Adrenal gland (tissue), 12 donors: ENCODE measurements around the gene CIDEA. TPM values are rescaled to one million over a fixed set of nuclear protein-coding genes. Genes with fewer than 3 reads are reported as not detected.

Experiments
- DNase-seq, 7 donors: peaks; one replicate each; pipeline ENCODE4 v3.0.0-alpha.2; 2019 to 2020
- H3K27ac ChIP-seq, 5 donors: fragments of 200-600 bp; sonication (generic) in 4 of 5; 1 replicate in 3 of 5; 2 replicates in 2 of 5; pipeline versions ENCODE4 v1.5.1 to v1.8.0; 2016 to 2020; ENCODE audit warnings: mild to moderate bottlenecking in 1 of 5
- H3K27me3 ChIP-seq: fragments of 200-600 bp; 2 replicates; pipeline ENCODE4 v1.8.0; 2021
- H3K36me3 ChIP-seq, 2 donors: fragments of 200-600 bp; replicated peaks in 1 of 2; 1 replicate in 1 of 2; 2 replicates in 1 of 2; pipeline versions ENCODE4 v1.5.1 to v1.8.0; 2018 to 2022
- H3K4me1 ChIP-seq, 2 donors: fragments of 200-600 bp; replicated peaks in 1 of 2; 1 replicate in 1 of 2; 2 replicates in 1 of 2; pipeline versions ENCODE4 v1.5.1 to v1.8.0; 2018 to 2021
- H3K4me3 ChIP-seq, 4 donors: fragments of 200-600 bp; sonication (generic) in 3 of 4; one replicate each; pipeline ENCODE4 v1.5.1; 2016 to 2018
- H3K9me3 ChIP-seq, 3 donors: fragments of 200-600 bp; sonication (generic) in 1 of 3; replicated peaks in 1 of 3; 1 replicate in 2 of 3; 2 replicates in 1 of 3; pipeline versions ENCODE4 v1.5.1 to v1.8.0; 2016 to 2021
- POLR2A ChIP-seq, 2 donors: fragments of 450-650 bp; IDR thresholded peaks; one replicate each; pipeline ENCODE4 v1.6.1; 2017; ENCODE audit warnings: antibody characterized with exemption in 2 of 2, mild to moderate bottlenecking in 2 of 2, moderate library complexity in 1 of 2
- WGBS, 4 donors: extraction: QIAGEN DNeasy Blood & Tissue Kit in 2 of 4; methylation state at CpG; one replicate each; pipeline versions ENCODE4 v1.1.5 to v1.1.7; 2013 to 2017; 5-methylcytosine and 5-hydroxymethylcytosine counted together
- intact Hi-C, 2 donors: fragments of 100-400 bp; cut with DNase I; formaldehyde crosslinking; loops; one replicate each; pipeline versions ENCODE4 v1.14.1 to v1.15.0; 2022 to 2023
- polyA plus RNA-seq, 3 donors: library from polyadenylated mRNA; stranded (reverse); fragments of 200-250 nt in 2 of 3; fragments of 350-450 nt in 1 of 3; fragmentation: Illumina TruSeq in 1 of 3; extraction: RNeasy Lipid Tissue Mini Kit (QIAGEN cat#74804) in 1 of 3; gene quantifications; one replicate each; pipeline ENCODE4 v1.2.3, GENCODE V29; 2013 to 2014
- total RNA-seq, 9 donors: library from RNA; depleted of rRNA in 4 of 9; stranded (reverse); fragments of >200 nt in 4 of 9; fragments of 120-200 nt in 1 of 9; fragmentation: NEBNext Ultra II Directional in 1 of 9; extraction: Animal tissue kit (Norgen Biotek cat#: 25700) in 1 of 9; gene quantifications; one replicate each; pipeline versions ENCODE4 v1.1.0 to v1.2.4, GENCODE V29; 2013 to 2023
- TF ChIP-seq, protein P1 (sequence below), 6 experiments: fragments of 450-650 bp in 4 of 6; fragments of 200-600 bp in 2 of 6; sonication (generic) in 1 of 6; IDR thresholded peaks; 1 replicate in 5 of 6; 2 replicates in 1 of 6; pipeline versions ENCODE4 v1.5.1 to v1.8.0; 2016 to 2021; ENCODE audit warnings: antibody characterized with exemption in 6 of 6, mild to moderate bottlenecking in 2 of 6, moderate library complexity in 1 of 6
- donor health status: healthy with polysubstance abuse.
- donor health status: Bipolar disorder and iron deficiency.
- donor health status: DM: yes; HTN: yes; CAD: no.
- donor health status: DM: no; HTN: no; CAD: no.
- donor health status: DM: no; HTN: no; CAD: no.
- donor health status: DM: yes; HTN: yes; CAD: no.

Gene CIDEA
- total and polyA plus RNA-seq, 12 donors = 0.11 to 18.5 (median 0.82) TPM; not detected in 2

DNA sequence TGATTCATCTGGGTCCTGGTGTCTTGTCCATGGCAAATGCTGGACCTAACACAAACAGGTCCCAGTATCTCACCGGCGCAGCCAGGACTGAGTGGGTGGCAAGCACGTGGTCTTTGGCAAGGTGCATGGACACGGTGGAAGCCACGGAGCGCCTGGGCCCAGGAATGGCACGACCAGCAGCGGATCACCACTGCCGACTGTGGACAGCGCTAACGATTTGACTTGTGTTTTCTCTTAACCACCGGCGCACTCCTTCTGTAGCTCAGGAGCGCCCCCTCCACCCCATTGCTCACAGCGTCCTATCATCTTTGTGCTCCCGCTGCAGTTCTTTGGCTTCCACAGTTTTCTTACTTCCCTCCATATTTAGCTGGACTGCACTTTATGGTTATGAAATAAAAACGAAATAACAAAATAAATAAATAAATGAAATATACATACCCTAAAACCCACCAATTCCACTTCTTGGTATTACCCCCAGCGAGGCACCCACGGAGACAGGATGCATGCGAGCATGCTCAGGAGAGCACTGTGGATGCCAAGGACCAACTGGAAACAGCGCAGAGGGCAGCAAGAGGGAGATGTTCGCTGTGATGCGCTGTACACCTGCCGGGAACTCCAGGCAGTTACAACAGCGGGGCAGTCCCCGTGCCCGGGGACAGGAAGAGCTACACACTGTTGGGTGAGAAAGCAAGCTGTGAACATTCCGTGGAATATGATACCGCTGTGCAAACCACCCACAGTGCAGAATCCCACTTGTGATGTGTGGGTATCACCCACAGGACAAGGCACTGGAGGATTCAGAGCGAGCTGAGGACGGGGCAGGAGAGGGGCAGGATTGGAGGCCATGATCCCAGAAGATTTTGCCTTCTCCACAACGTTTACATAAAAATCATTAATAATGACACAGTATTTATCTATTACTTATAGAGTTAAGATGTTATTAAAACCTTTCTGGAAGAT is 7.0 kb upstream of the CIDEA start:
- WGBS, 4 donors = 46 to 56% (median 50%) methylated on average over 27 to 32 of the region's 32 CpGs
- no peak for DNase-seq
- intact Hi-C loops = no loop called here

DNA sequence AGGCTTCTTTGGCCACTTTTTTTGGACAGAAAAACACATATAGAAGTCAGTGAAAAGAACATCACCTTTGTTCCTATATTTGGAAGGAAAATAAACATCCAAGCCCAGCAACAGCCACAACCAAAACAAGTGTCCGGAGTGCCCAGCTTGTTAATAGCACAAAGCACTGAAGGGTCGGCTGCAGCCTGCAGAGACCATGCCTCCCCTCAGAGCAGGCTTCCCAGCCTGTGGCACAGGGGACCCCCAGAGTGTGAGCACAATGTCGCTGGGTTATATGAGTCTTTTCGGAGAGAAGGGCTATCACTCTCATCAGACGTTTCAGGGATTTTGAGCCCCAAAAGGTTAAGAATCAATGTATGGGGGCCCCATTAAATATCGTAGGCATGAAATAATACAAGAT is 6.2 kb upstream of the CIDEA start:
- Histone ChIP-seq H3K36me3 (no peaks in the 10 kb centered on the region), H3K4me1 (no peaks in the 10 kb centered on the region), H3K27me3 (peaks cover 11% of the 10 kb centered on the region), H3K4me3 (no peak overlapping the region), H3K9me3 (no peaks in the 10 kb centered on the region), H3K27ac (no peak overlapping the region)
- DNase-seq = no peak
- intact Hi-C loops = no loop called here
- 52 to 77% (median 60%) methylated on average over 6 of the region's 6 CpGs for WGBS, 4 donors
- TF ChIP-seq, protein P1, sequence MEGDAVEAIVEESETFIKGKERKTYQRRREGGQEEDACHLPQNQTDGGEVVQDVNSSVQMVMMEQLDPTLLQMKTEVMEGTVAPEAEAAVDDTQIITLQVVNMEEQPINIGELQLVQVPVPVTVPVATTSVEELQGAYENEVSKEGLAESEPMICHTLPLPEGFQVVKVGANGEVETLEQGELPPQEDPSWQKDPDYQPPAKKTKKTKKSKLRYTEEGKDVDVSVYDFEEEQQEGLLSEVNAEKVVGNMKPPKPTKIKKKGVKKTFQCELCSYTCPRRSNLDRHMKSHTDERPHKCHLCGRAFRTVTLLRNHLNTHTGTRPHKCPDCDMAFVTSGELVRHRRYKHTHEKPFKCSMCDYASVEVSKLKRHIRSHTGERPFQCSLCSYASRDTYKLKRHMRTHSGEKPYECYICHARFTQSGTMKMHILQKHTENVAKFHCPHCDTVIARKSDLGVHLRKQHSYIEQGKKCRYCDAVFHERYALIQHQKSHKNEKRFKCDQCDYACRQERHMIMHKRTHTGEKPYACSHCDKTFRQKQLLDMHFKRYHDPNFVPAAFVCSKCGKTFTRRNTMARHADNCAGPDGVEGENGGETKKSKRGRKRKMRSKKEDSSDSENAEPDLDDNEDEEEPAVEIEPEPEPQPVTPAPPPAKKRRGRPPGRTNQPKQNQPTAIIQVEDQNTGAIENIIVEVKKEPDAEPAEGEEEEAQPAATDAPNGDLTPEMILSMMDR (IDR thresholded peaks at IDR 0.05) = no peak
- no peak for TF ChIP-seq POLR2A (IDR thresholded peaks at IDR 0.05)

More for the DNA sequence above, 7.0 kb upstream of the CIDEA start:
- Histone ChIP-seq H3K36me3 (no peaks in the 10 kb centered on the region), H3K27me3 (peaks cover 5% of the 10 kb centered on the region), H3K4me3 (no peak overlapping the region), H3K4me1 (no peaks in the 10 kb centered on the region), H3K27ac (no peak overlapping the region), H3K9me3 (no peaks in the 10 kb centered on the region)
- TF ChIP-seq, protein P1 (IDR thresholded peaks at IDR 0.05) = no peak
- no peak for TF ChIP-seq POLR2A (IDR thresholded peaks at IDR 0.05)

DNA sequence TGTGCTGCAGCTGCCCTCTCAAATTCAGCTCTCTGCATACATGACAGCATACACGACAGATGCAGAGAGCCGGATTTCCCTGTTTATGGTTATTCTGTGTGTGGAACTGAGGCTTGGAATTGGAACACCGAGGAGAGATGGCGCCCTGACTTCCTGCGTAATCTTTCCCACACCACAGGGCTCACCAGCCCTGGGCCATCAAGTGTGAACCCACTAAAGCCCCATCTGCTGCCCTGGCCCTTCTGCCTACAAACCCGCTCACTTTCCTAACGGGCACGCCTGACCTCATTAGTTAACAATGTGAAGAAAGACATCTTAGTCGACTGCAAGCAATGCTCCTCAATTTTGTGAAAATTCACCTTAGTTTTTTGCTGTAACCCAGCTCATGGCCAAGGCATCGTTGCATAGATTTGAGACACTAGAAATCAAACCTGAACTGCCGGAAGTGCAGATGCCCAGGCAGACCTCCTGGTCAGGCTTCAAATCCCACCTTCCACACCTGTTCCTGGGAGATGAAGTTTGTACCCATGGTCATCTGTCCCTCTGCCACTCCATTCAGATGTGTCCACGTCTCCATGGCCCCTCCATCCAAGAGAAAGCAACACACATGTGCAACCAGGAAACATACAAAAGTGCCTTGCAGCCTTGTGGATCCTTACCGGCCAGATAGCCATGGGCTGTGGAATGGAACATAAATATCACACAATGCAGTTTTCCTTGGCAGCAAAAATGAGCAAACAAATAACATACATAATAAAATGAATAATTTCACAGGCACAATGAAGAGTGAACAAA is 5.0 kb upstream of the CIDEA start:
- peaks cover 23% of the 10 kb centered on the region for H3K27me3 ChIP-seq
- WGBS, 4 donors = 68 to 83% (median 72%) methylated on average over 13 of the region's 13 CpGs
- H3K36me3 ChIP-seq = no peaks in the 10 kb centered on the region
- no peak for DNase-seq
- TF ChIP-seq, protein P1 (IDR thresholded peaks at IDR 0.05) = no peak
- TF ChIP-seq POLR2A (IDR thresholded peaks at IDR 0.05) = no peak
- no peak overlapping the region for H3K27ac ChIP-seq
- no peak overlapping the region for H3K4me3 ChIP-seq
- peaks cover 0 to 9% of the 10 kb centered on the region in 2 donors for H3K4me1 ChIP-seq
- H3K9me3 ChIP-seq = no peaks in the 10 kb centered on the region
- intact Hi-C loops = no loop called here

DNA sequence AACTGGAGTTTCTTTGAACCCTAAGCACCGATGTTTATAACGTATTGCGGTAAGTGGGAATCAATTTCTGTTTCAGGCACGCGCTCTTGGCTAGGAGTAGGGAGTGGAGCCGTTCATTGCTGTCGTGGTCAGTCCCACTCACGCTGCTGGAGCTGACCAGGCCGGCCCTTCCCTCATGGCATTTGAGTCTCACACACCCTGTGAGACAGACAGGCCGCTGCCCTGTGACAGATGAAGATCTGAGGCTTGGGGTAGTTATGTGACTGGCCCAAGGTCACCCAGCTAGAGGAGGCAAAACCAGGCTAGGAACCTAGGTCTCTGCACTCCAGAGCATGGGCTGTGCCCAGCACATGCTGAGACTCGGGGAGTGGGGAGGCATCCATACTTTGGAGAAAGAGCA is 2.9 kb upstream of the CIDEA start:
- Histone ChIP-seq H3K4me3 (no peak overlapping the region), H3K4me1 (peaks cover 0 to 13% of the 10 kb centered on the region in 2 donors), H3K9me3 (no peaks in the 10 kb centered on the region), H3K36me3 (no peaks in the 10 kb centered on the region), H3K27me3 (peaks cover 40% of the 10 kb centered on the region), H3K27ac (no peak overlapping the region)
- TF ChIP-seq POLR2A (IDR thresholded peaks at IDR 0.05) = no peak
- TF ChIP-seq, protein P1 (IDR thresholded peaks at IDR 0.05) = no peak
- WGBS, 4 donors = 81 to 87% (median 82%) methylated on average over 10 to 11 of the region's 11 CpGs
- no peak for DNase-seq
- intact Hi-C loops = no loop called here
